ENCODE measurements around the gene SELENOO.
A peak's percentile ranks its signal among the peaks of the same experiment; 100 is the strongest.

Gene SELENOO

DNA sequence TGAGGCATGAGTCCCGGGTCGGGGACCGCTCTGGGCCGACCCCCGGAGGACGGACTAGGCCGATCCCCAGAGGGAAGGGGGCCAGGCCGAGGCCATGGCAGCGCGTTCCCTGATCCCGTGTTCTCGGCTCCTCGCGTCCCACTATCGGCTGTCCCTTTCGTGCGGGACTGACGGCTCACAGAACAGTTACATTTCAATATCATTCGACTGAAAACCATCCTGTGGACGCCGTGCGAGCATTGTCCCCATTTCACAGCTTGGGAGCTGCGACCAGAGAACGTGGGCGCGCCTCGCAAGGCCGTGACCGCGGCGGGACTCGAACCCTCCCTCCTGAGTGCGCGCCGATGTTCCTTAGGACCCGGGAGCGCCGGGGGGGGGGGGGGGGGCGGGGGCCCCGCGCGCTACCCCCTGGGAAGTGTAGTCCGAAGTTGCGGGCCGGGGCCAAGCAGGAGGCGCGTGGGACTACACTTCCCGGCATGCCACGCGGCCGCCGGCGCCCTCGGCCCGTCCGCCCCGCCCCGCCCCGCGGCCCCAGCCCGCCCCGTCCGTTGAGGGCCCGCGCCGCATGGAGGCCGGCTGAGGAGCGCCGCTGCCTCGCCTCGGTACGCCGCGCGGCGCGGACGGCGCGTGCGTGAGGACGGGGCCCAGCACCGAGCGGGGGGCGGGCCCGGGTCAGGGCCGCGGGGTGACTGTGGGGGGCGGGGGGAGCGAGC, 15.3 kb upstream of the SELENOO start, which contains the start of gene TRABD:
TSS of gene TRABD (plus strand) at position 539 of the 713 bp plus-strand sequence. CDS start 7,148 bp downstream, outside the sequence.
- peak; percentile 91 for DNase-seq

DNA sequence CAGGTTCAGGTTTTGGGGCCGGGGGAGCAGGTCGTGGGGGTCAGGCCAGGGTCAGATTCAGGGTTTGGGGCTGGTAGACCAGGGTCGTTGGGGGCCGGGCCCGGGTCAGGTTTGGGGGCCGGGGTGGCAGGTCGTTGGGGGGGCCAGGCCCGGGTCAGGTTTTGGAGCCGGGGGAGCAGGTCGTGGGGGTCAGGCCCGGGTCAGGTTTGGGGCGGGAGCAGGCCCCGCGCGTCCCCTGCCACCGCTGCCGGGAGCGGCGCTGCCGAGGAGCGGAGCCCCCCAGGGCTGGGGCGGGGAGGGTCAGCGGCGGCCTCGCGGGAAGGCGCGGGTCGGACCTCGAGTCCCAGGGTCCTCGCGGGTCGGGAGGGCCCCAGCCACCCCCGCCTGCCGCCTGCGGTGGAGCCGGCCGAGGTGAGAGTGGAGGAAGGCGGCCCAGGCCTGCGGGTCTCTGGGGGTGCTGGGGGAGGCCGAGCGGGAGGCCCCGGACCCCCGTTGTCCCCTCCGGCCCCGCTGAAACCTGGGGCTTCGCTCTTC, 14.6 kb upstream of the SELENOO start:
- DNase-seq: no peak

DNA sequence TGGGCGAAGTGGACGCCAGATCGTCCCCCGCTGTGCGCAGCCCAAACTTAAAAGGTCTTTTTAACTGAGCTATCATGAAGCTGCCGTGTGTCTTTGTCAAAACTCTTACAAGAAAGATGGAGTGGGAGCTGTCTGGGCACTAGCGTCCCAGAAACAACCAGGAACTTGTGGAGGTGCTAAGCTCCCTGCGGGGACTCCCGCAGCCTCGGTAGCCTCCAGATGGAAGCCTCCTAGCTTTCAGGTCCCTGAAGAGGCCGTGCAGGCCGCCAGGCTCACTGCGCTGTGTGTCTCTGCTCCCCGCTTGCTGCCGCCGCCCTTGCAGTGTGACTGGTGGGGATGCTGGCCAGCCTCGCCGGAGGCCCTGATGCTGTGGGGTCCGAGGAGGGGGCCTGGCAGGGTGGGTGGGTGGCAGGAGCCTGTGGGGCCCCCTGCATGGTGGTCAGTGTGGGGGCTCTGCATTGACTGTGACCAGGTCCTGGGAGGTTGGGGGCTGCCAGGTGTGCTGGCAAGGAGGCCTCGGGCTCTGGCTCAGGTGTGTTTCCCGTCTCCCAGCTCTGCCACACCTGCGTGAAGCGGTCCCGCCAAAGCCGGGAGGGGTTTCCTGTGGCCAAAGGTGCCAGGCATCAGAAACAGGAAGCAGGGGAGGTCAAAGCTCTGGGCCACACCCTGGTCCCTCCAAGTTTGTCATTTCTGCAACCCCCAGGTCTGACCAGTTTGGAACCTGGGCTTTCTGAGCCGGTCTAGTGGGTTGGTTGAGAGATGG, 13.9 kb upstream of the SELENOO start:
- DNase-seq: peak; percentile 41

DNA sequence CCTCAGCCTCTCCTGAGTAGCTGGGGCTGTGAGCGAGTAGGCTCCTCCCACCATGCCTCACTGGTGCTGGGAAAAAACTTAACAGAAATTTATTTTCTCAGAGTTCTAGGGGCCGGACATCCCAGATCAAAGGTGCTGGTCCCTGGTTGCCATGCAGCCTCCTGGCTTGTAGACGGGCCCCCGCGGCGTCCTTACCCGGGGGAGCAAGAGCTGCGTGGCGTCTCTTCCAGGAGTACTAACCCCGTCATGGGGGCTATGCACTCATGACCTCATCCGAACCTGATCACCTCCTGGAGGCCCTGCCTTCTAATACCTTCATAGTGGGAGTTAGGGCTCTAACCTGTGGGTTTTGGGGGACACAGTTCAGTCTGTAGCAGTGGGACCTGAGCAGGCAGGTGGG, 12.5 kb upstream of the SELENOO start:
- no peak for DNase-seq

DNA sequence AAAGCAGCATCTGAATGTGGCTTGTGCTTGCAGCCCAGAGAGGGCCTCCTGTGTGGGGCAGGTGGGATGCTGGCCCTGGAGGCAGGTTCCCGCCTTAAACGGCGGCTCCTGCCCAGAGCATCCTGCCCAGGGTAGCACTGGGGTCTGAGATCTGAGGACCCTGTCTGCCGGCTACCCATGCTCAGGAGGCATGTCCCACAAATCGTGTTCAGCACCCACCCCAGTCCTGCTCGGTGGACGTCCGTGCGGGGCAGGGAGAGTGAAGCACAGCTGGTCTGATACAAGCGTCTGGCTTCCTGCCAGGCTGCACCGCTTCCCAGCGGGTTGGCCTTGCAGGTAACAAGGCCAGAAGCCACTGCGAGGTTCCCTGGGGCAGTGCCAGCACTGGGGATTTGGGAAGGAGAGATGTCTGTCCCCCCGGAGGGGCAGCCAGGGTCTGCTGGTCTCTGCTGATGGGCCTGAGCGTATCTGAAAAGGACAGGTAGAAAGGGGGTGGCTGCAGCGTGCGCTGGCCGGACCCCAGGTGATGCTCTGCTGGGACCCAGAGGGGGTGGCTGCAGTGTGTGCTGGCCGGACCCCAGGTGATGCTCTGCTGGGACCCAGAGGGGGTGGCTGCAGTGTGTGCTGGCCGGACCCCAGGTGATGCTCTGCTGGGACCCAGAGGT, 11.5 kb upstream of the SELENOO start:
- DNase-seq: no peak

DNA sequence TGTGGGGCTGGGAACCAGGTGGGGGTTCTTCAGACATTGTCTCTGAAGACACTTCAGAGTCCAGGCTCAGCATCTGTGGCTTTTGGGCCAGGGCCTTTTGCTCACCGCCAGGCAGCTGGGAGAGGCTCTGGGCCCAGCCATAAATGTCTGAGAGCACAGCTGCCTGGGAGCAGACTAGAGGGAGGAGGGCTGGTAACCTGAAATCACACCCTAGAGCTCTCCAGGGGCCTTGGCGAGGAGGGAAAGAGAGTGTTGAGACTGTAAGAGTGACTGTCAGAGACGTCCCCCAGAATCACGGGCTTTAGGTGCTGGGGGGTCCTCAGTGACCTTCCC, 11.0 kb upstream of the SELENOO start:
- no peak for DNase-seq

DNA sequence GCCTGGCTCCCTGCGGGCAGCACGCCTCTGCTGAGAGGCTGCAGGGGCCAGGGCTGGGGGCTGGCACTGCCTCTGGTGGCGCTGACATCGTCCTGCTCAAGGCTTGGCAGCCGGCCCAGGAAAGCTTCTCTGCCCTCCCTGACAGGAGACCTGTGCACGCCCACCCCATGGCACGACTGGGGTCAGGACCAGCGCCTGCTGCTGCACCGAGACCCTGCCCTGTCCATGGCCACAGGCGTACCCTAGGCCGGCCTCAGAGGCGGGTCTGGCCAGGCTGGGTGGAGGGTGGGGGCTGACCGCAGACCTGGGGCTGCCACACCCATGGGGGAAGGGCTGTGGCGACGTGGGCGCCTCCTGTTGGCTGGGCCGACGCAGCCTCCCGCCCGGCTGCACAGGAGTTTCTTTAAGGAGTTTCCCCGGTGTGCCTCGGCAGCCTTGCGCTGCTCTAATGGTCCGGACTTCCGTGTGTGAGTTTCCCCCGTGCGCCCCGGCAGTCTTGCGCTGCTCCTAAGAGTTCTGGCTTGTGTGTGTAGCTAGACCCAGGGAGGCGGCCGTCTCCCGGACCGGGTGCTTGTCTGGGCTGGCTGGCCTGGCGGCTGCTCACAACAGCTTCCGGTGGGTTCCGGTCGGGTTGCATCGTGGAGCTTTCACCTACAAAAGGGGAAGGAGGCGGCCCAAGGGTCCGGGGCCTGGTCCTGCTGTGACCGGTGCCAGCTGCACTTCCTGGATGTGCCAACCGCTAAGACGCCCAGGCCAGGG, 10.4 kb upstream of the SELENOO start:
- peak; percentile 88 for DNase-seq

DNA sequence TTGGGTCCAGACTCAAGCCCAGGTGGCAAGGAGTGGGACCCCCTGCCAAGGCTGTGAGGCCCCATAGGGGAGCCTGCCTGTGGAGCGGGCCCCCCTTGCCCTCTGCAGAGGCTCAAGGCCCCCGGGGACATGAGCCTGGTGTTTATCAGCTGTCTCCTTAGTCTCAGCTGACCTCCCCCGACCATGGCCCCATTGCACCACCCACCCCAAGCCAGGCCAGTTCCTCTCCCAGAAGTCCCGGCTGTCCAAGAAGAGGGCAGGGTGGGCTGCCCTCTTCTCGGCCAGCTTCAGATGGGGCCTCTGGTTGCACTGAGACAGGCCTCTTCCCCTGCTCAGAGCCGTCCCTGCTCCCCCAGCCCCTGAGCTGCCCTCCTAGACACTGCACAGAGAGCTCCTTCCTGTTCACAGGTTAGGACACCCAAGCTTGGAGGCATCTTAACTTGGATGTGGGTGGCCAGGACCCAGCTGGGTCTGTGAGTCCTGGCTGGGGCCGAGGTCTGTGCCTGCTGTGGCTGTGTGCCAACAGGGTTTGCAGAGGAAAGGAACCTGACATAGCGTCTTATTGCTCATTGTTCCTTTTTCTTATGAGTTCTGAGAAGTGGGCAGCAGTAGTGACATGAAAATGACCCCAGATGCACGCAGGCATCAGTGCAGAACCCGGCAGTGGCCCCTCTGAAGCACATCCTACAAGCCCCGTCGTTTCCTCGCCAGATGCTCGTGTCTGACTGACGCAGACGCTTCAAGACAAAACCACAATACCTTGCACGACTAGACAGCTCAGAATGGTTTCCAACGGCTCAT, 9.7 kb upstream of the SELENOO start:
- DNase-seq: peak; percentile 81

DNA sequence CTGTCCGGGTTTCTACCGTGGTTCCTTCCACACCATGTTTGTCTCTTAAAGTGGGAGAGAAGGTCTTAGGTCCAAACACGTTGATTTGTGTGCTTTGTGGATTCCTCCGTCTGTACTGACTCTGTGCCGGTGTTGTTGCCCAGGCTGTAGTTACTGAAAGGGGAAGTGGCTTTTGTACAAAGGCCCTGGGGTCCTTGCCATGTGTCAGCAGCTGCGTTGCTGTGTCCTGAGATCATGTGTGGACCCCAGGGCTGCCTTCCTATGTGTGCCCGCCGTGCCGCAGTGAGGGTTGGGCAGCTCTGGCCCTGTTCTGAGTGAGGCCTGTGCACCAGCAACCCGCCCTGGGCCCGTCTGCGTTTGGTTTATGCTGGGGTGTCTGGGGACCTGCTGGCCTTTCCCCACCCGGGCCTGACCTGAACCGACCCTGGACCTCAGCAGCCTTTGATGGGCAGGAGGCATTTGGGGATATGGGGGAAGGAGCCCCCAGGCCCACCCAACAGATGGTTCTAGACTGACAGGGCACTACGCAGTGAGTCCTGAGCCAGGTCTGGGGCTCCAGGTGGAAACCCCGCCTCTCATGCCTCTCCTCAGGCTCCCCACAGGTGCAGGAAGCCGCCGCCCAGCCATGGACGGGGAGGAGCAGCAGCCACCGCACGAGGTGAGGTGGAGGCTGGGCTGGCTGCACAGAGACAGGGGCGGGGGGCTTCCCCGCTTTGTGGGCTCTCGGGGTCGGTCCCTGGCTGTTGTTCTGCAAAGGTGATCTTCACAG, 8.2 kb upstream of the SELENOO start:
- peak; percentile 65 for DNase-seq

DNA sequence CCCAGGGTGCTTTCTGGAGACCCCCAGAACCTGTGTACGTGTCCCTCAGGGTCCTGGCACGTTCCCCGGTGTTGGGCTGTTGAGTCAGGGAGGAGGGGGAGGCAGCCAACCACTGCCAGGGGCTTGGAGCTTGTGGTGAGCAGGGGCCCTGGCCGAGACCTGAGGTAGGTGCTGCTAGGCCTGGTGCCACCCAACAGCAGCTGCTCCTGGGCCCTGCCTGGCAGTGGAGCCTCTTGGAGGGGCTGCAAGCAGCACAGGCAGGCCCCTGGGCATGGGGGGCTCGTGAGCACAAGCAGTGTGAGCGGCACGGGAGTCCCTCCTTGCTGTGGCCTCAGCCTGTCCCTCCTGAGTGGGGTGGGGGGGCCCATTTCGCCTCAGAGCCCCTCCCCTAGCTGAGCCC, 7.2 kb upstream of the SELENOO start:
- no peak for DNase-seq

DNA sequence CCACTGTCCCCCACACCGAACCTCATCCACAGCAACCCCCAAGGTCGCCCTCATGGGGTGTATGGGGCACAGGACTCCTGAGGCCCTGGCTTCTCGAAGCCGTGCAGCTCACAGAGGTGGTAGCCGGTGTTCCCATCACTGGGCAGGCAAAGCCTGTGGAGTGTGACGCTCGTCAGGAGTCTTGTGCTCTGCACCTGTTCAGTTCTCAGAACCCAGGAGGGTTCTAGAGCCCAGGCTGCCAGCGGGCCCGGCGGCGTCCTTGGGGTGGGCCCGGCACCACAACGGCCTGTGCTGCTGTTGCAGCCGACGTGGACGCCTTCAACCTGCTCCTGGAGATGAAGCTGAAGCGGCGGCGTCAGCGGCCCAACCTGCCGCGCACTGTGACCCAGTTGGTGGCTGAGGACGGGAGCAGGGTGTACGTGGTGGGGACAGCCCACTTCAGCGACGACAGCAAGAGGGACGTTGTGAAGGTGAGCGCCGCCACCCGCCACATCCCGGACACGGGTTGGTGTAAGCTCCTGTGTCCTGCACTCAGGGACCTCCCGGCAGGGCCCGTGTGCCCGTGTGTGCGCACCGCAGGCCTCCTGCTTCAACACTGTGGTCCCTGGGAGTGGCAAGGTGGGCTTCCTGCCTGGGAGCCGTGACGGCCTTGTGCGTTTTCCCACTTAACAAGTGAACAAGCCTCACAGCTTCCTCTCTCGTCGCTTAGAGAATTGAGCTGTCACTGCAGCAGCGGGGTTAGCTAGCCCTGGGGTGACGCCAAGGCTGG, 6.6 kb upstream of the SELENOO start:
- no peak for DNase-seq

DNA sequence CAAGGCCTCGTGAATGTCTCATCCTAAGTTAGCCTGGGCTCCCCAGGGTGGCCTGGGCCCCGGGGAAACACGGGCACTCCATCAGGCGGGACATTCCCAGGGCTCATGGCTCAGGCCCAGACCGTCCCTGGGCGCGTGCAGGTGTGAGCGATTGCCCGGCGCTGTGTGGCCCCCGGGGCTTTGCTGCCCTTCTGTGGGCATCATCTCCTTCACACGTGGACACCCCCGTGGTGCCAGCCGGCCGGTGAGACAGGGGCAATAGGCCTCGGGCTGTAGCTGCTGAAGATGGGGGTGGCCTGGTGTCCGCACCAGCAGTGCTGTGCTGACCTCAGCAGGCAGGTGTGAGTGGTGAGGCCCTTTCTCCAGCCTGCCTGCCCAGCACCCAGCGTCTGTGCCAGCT, 4.6 kb upstream of the SELENOO start:
- no peak for DNase-seq

DNA sequence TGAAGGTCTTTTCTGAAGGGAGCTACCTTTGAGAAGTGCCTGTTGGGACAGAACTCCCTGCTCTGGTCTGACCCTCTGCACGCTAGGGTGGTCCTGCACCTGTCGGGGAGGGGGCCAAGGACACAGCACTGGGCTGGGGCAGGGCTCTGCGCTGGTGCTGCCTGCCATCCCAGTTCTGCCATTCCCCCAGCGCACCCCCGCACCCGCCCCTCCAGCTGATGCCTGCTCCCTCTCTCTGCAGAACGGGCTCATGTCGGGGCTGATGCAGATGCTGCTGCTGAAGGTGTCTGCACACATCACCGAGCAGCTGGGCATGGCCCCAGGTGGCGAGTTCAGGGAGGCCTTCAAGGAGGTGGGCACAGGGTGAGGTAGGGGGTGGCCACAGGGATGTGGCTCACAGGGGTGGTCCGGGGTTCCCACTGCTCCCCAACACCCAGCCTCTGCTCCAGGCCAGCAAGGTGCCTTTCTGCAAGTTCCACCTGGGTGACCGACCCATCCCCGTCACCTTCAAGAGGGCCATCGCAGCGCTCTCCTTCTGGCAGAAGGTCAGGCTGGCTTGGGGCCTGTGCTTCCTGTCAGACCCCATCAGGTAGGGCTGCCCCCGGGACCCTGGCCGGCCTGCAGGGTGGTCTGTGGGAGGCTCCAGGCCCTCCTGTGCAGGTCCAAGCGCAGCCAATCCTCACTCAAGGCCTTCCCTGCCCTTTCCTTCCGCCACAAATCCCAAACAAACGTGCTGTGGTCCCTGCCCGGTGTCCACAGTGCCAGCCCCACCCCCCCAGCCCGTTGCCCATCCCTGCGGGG, 3.6 kb upstream of the SELENOO start:
- DNase-seq: no peak

DNA sequence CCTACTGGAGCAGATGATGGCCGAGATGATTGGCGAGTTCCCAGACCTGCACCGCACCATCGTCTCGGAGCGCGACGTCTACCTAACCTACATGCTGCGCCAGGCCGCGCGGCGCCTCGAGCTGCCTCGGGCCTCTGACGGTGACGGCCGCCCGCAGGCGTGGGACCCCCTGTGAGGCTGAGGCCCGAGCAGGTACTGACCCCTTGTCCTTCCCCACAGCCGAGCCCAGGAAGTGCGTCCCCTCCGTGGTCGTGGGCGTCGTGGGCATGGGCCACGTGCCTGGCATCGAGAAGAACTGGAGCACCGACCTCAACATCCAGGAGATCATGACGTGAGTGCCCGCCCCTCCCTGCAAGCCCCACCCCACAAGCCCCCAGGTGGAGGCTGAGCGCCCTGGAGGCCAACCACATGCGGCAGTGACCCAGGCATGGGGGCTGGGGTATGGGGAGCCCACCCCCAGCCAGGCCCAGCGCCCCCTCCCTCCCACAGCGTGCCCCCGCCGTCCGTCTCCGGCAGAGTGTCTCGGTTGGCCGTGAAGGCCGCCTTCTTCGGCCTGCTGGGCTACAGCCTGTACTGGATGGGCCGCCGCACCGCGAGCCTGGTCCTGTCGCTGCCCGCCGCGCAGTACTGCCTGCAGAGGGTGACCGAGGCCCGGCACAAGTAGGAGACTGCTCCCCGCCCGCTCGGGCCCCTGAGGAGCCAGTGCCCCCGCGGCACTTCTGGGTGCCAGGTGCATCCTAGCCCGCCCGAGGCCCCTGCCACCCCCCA, 2.8 kb upstream of the SELENOO start:
- no peak for DNase-seq

DNA sequence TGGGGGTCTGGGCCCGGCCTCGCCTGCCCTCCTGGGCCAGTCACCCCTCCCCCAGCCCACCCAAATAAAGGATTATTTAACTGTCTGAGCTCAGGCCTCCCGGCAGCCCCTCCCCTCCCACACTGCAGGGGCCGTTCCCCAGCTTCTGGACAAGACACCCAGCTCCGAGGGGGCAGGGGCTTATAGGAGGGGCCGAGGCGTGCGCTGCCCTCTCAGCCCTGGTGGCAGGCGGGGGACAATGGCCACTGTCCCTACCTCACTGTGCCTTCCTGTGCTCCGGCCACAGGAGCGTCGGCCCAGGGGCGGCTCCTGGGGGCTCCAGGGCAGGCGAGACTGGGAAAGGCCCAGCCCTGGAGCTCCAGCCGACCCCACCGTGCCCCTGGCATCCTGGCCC, 2.2 kb upstream of the SELENOO start:
- no peak for DNase-seq

DNA sequence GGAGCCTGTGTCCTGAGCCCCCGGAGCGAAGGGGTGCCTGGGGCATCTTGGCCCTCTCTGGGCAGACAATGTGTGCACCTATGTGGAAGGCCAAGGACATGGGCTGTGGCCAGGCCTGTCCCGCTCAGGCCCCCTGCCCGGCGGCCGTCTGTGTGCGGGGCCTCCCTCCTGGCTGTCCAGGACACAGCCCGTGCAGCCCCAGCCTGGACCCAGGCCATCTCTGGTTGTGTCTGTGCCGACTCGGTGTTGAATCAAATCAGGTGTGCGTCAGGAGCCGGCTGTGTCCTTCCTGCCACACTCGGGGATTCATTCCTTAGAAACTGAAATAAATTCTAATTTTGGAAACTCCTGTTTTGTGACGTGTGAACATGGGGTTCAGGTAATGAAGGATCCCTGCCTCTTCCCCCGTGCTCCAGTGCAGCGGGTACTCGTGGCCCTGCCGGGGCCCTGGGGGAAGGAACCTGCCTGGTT, 1.5 kb upstream of the SELENOO start:
- DNase-seq: no peak

DNA sequence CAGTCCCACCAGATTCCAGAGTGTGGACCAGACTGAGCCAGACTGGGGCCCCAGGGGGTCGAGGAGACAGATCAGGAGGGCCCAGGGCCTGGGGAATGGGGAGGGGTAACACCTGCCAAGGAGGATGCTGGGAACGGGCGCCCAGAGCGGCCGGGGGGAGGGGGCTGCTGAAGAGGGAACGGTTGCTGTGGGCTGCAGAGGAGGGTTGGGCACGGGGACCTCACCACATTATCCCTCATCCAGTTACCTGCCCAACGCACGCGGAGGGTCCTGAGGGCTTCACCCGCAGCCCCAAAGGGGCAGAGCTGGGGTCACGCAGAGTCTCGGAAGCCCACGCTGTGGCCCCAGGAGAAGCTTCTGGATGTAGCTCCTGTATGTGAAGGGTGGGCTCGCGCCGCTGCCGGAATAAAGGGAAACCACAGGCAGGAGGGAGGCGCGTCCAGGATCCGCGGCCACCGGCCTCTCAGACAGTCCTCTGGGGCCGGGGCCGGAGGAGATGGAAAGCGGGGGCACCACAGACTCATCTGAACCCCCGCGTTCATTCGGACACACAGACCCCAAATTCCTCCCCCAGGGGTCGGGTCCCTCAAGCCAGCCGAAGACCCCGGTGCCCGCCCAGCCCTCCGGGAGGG, 866 bp upstream of the SELENOO start:
- no peak for DNase-seq

Data from CD4-positive, alpha-beta T cell treated with Interleukin-10 for 1 hour (primary cell).